Stimulated activated CD4-positive, alpha-beta T cell treated with anti-CD3 and anti-CD28 coated beads, Interleukin-4, amount 100 ng/mL, for 4 hours (primary cell): ENCODE measurements around the gene MICAL3.

ENCODE experiments used
- DNase-seq, 2 experiments: peaks; one replicate each; pipeline ENCODE4 v3.0.0-alpha.2; 2020

MICAL3 gene

DNA sequence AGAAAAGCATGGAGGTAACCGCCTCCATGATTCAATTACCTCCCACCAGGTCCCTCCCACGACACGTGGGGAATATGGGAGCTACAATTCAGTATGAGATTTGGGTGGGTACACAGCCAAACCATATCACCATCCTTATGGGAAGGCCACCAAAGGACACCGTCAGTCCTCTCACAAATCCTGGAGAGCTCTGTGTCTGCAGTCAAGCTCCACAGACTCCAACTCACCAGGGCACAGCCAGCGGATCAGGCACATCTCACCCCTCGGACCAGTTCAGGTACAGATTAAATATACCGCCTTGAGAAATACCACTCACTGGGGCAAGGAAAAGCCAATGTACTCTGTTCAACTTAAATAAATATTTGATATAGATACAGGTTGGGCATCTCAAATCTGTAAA, 100.3 kb downstream of the MICAL3 start:
- no peak for DNase-seq

DNA sequence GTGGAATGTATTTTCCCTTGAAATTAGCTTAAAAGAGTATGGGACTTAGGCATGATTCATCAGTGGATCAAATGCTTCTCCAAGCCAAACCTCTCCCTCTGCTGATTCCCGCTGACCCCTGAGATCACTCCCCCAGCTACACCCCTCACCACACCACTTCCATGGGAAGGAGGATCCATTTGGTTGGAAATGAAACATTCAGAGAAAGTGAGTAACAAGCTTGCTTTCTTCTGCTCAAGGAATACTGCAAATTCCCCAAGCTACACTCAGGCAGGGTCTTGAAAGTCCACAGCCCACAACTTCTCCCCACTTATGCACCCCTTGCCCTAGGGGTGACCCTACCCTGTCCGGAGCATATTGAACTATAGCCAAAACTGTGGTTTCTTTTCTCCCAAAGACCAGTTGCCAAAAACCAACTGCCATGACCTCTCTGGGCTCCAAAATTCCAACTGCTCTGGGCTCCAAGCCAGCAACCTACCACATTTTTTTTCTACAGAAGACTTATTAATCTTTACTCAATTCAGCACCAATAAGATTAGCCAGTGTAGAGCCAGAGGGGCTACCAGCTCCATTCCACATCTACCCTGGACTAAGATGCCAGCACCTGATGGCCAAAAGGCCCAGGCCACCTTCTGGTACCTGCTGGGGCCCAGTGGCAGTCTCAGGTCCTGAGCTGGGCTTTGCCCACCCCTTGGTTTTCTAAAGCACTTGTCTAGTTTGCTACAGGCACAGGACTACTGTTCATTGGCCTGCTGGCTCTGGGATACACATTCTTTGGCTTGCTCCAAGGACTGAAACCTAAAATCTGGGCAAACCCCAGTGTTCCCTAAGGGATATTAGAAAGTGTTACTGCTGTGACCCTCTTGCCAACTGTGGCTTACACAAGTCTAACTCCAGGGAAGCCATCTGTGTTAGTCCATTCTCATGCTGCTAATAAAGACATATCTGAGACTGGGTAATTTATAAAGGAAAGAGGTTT, 101.1 kb downstream of the MICAL3 start:
- no peak for DNase-seq

DNA sequence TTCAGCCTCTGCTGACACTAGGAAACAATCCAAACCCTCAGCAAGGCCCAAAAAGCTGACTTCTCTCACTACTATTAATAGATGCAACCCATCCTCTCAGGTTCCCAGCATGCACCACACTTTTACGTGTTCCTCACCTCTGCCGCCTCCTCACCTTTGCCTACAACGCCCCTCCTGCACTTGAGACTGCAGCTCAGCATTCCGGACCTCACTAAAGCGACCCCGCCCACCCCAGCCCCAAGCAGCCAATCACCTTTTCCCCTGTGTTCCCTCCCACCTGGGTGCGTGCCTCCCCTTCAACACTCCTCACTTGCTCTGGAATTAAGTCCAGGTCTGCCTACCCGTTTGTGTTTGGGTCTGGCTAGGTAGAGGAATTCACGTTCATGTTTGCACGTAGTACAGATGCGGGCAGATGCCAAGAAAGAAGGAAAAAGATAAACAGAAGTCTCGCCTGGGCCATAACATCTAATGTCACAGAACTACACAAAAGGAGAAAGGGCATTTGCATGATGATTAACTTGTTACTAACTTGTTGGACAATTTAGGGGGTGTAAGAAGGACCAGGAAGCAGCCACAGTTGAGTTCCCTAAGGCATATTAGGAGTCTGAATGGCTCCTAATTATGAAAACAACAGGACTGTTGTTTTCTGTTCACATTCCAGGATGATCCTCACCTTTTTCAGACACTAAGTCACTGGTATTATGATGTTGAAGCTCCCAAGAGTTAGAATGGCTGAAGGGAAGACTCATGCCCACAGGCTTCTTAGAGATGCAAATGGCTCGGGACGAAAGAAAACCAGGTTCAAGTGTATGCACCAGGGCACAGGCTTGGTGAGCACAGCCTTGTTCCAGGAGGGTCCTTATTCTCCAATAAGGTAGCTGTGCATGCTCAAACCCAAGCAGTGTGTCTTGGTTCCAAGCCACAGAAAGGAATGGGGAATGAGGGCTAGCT, 102.2 kb downstream of the MICAL3 start:
- DNase-seq: no peak

DNA sequence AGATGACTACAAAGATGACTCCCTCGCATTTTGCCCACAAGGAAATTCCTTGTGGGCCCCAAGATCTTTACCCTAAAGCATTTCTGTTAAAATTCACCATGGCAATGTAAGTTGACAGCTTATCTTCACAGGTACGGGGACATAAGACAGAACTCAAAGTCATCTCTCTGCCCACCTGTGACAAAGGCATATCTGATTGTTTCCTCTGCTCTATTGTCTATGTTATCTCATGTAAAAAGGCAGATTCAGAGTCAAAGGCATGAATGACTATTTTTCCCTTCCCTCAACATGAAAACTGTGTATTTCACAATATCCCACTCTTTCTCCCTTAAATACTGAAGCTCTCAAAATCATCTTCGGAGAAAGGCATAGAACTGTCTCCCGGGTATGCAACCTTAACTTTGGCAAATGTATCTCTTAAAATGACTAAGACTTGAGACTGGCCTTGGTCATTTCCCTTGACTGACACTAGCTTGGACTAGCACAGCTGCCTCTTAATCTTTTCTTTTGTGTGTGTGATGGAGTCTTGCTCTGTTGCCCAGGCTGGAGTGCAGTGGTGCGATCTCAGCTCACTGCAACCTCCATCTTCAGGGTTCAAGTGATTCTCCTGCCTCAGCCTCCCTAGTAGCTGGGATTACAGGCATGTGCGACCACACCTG, 103.2 kb downstream of the MICAL3 start:
- DNase-seq: no peak

DNA sequence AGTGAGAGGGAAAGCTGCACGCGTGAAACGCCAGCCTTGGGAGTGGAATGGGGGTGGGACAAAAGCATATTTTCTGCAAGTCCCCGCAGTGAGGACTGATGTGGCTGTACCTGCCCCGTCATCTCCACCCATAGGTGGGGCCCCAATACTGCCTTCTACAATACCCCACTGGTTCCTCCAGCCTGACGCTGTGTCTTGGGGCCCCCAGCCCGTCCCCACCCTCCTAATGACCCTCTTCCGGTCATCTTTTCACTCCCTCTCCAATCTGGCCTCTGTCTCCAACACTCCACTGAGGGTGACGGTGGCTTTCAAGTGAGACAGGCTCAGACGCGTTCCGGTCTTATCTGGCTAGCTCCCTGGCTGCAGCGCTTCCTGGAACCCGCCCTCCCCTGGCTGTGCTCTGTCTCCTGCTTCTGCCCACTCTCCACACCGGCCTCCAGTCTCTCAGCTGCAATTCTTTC, 104.2 kb downstream of the MICAL3 start:
- no peak for DNase-seq

- no peak for DNase-seq
These were observed 104.9 kb downstream of the MICAL3 start for GRCh38 chr22:17919276-17920144.

DNA sequence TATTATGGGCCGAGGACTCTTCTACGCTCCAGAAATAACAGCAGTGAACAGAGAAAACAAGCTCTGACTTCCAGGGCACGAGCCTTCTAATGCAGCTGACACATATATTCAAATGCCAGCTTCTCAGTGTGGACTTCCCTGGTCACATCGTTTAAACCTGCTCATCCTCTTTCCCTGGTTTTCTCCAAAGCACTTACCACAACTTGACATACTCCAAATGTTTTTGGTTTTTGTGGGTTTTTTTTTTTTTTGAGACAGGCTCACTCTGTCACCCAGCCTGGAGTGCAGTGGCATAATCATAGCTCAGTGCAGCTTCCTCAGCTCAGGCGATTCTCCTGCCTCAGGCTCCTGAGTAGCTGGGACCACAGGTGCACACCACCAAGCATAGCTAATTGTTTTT, 105.5 kb downstream of the MICAL3 start:
- DNase-seq: no peak

GRCh38 chr22:17917490-17917983, 106.8 kb downstream of the MICAL3 start:
- no peak for DNase-seq

DNA sequence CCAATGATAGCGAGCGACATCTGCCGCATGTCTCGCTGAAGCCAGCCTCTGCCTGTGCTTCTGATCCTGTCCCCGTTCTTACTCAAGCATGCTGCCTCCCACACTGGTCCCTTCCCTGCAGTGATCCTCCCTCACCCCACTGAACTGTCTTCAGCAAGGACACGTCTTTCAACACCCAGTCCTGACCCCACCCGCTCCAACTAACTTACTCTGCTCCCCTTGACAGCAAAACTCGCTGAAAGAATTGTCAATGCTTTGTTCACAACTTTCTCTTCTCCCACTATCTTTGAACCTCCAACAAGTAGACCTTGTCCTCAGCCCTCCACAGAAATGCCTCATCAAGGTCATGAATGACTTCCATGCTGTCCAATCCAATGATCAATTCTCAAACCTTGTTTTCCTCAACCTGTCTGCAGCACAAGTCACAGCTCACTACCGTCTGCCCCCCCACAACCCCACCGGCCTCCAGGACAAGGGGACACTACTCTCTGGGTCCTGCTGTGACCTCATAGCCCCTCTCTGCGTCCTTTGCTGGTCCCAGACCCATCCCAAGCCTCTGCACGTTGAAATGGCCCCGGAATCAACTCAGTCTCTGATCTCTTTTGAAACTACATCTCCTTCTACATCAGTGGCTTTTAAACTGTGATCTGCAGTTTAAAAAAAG, 108.0 kb downstream of the MICAL3 start:
- no peak for DNase-seq

DNA sequence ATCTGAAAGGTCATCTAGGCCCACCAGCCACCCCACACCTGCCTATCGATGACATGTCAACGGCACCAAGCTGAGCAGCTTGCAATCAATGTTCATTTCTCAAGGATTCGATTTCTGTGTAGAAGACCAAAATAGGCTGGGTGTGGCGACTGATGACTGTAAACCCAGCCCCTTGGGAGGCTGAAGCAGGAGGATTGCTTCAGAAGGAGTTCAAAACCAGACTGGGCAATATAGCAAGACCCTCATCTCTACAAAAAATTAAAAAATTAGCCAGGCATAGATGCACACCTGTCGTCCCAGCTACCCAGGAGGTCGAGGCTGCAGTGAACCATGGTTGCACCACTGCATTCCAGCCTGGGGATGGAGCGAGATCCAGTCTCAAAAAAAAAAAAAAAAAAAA, 108.7 kb downstream of the MICAL3 start:
- DNase-seq: no peak

- no peak for DNase-seq
These were observed 109.2 kb downstream of the MICAL3 start for GRCh38 chr22:17915188-17915587.

GRCh38 chr22:17914474-17914873, 109.9 kb downstream of the MICAL3 start:
- DNase-seq: no peak

GRCh38 chr22:17913801-17914347, 110.5 kb downstream of the MICAL3 start:
- no peak for DNase-seq

DNA sequence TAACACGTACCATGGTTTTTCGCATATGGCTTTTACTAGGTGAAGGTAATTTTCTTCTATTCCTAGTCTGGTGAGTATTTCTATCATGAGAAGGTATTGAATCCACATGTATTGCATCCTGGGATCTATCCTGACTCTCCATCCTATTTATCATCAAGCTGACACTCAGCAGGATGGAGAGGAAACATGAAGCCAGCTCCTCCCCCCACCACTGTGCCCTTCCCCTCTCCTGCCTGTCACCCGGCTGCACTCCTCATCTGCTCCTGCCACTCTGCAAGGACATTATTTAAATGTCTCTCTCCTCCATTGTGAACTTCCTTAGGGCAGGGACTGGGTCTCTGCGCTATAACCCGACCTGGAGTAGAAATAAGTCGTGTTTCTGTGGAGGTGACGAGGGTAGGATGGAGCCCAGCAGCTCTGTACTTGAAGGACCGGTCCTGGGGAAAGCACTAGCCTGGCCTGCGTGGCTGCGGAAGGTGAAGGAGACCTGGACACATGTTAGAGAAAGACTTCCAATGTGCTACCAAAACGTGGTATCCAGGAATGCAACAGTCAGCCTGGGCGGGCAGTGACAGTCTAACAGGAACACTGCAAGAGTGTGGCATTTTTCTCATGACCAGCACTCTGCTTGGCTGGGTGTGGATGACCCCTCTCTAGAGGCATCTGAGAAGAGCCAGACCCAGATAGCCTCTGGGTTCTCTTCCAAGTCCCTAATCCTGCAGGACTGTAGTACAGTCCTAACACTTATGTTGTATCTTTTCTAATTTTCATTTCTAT, 111.2 kb downstream of the MICAL3 start:
- no peak for DNase-seq

- DNase-seq: no peak
These were observed 112.5 kb downstream of the MICAL3 start for GRCh38 chr22:17911887-17912286.

- no peak for DNase-seq
These were observed 113.1 kb downstream of the MICAL3 start for GRCh38 chr22:17911312-17911705.

GRCh38 chr22:17910561-17911311, 113.6 kb downstream of the MICAL3 start:
- DNase-seq: no peak

DNA sequence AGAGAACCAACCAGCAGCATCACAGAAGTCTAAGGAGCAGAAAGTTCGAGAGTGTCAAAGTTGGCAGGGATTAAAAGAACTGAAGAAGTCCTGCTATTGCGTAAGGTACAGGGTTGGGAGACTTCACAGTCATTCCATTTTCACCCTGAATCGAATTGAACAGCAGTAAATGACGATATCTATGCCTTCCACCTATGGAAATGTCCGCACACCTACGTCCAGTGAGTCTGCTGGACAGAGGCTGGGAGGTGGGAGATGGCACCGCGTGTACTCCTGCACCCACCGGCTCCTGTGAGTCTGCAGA, 116.7 kb downstream of the MICAL3 start:
- DNase-seq: no peak

DNA sequence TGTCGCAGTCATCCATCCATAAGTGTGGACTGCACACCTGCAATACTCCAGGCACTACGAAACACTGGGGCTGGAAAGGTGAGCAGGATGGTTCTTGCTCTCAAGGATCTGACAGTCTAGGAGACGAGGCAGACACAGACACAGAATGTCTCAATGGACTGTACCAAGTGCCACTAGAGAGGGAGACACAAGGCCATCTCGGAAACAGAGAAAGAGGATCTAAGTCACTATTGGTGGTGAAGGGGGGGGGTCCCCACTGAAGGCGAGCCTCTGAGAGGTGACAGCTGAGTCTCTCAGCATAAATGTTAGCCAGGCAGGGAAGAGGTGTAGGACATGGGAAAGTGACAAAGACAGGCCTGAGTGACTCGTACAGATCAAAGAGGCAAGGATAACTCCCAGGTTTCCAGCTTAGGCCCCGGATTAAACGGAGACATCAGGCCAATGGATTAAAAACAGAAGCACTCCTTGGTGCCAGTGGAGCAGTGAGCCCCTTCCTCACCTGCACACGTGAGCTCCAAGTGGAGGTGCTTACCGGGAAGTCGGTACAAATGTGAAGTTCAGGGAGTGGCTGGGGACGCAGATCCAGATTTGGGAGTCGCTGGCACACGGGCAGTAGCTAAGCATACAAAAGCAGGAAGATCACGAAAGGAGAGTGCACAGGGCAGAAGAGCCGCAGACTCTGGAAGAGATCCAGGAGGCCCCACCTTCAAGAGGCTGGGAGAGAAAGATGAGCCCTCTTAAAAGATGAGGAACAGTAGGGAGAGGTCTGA, 117.2 kb downstream of the MICAL3 start:
- no peak for DNase-seq
